Measurements from ENCODE around the gene HEG1.
A peak's percentile ranks its signal among the peaks of the same experiment; 100 is the strongest.

Gene HEG1

GRCh38 chr3:124999317-124999716 lies 56.5 kb downstream of the HEG1 start:
- Histone ChIP-seq H3K9me3 (ENCODE audit: control insufficient read depth, low read length) (no peaks in the 10 kb centered on the region), H3K27me3 (replicated peaks; ENCODE audit: control insufficient read depth, insufficient read depth, low read length) (no peaks in the 10 kb centered on the region), H3K36me3 (ENCODE audit: control insufficient read depth, insufficient read depth, low read length, severe bottlenecking) (peaks cover 84% of the 10 kb centered on the region), H3K4me3 (ENCODE audit: low read length) (no peak overlapping the region), H3K4me1 (ENCODE audit: control insufficient read depth, insufficient read depth, low read length) (peaks cover 26% of the 10 kb centered on the region), H3K9ac (ENCODE audit: low read length) (no peak overlapping the region)
- DNase-seq (ENCODE audit: low read depth) = no peak

GRCh38 chr3:124998247-124998630 lies 57.6 kb downstream of the HEG1 start:
- peaks cover 24% of the 10 kb centered on the region for H3K4me1 ChIP-seq (ENCODE audit: control insufficient read depth, insufficient read depth, low read length)
- H3K36me3 ChIP-seq (ENCODE audit: control insufficient read depth, insufficient read depth, low read length, severe bottlenecking) = peaks cover 82% of the 10 kb centered on the region
- no peak for DNase-seq (ENCODE audit: low read depth)

GRCh38 chr3:124997303-124998246 lies 58.2 kb downstream of the HEG1 start:
- no peak overlapping the region for H3K9ac ChIP-seq (ENCODE audit: low read length)
- H3K4me3 ChIP-seq (ENCODE audit: low read length) = no peak overlapping the region
- H3K9me3 ChIP-seq (ENCODE audit: control insufficient read depth, low read length) = no peaks in the 10 kb centered on the region
- H3K4me1 ChIP-seq (ENCODE audit: control insufficient read depth, insufficient read depth, low read length) = peaks cover 26% of the 10 kb centered on the region
- peaks cover 79% of the 10 kb centered on the region for H3K36me3 ChIP-seq (ENCODE audit: control insufficient read depth, insufficient read depth, low read length, severe bottlenecking)
- H3K27me3 ChIP-seq (replicated peaks; ENCODE audit: control insufficient read depth, insufficient read depth, low read length) = no peaks in the 10 kb centered on the region
- DNase-seq (ENCODE audit: low read depth) = no peak

More at GRCh38 chr3:124998247-124998630, 57.6 kb downstream of the HEG1 start:
- Histone ChIP-seq H3K9me3 (ENCODE audit: control insufficient read depth, low read length) (no peaks in the 10 kb centered on the region), H3K27me3 (replicated peaks; ENCODE audit: control insufficient read depth, insufficient read depth, low read length) (no peaks in the 10 kb centered on the region), H3K4me3 (ENCODE audit: low read length) (no peak overlapping the region), H3K9ac (ENCODE audit: low read length) (no peak overlapping the region)

- peak overlapping the region; percentile 44 for H3K9ac ChIP-seq (ENCODE audit: low read length)
- peaks cover 73% of the 10 kb centered on the region for H3K36me3 ChIP-seq (ENCODE audit: control insufficient read depth, insufficient read depth, low read length, severe bottlenecking)
- DNase-seq (ENCODE audit: low read depth) = peak; percentile 60
- no peak overlapping the region for H3K4me3 ChIP-seq (ENCODE audit: low read length)
- H3K9me3 ChIP-seq (ENCODE audit: control insufficient read depth, low read length) = no peaks in the 10 kb centered on the region
- no peaks in the 10 kb centered on the region for H3K27me3 ChIP-seq (replicated peaks; ENCODE audit: control insufficient read depth, insufficient read depth, low read length)
- H3K4me1 ChIP-seq (ENCODE audit: control insufficient read depth, insufficient read depth, low read length) = peaks cover 26% of the 10 kb centered on the region
Observed at GRCh38 chr3:124995460-124995994, 60.3 kb downstream of the HEG1 start.

GRCh38 chr3:124993466-124993865 lies 62.3 kb downstream of the HEG1 start:
- DNase-seq (ENCODE audit: low read depth) = no peak
- Histone ChIP-seq H3K9me3 (ENCODE audit: control insufficient read depth, low read length) (no peaks in the 10 kb centered on the region), H3K27me3 (replicated peaks; ENCODE audit: control insufficient read depth, insufficient read depth, low read length) (no peaks in the 10 kb centered on the region), H3K4me1 (ENCODE audit: control insufficient read depth, insufficient read depth, low read length) (peaks cover 26% of the 10 kb centered on the region), H3K9ac (ENCODE audit: low read length) (peak overlapping the region; percentile 43), H3K4me3 (ENCODE audit: low read length) (peak overlapping the region; percentile 21), H3K36me3 (ENCODE audit: control insufficient read depth, insufficient read depth, low read length, severe bottlenecking) (peaks cover 72% of the 10 kb centered on the region)

GRCh38 chr3:124992041-124992440 lies 63.8 kb downstream of the HEG1 start:
- Histone ChIP-seq H3K36me3 (ENCODE audit: control insufficient read depth, insufficient read depth, low read length, severe bottlenecking) (peaks cover 66% of the 10 kb centered on the region), H3K4me1 (ENCODE audit: control insufficient read depth, insufficient read depth, low read length) (peaks cover 26% of the 10 kb centered on the region), H3K4me3 (ENCODE audit: low read length) (no peak overlapping the region), H3K9me3 (ENCODE audit: control insufficient read depth, low read length) (no peaks in the 10 kb centered on the region), H3K27me3 (replicated peaks; ENCODE audit: control insufficient read depth, insufficient read depth, low read length) (no peaks in the 10 kb centered on the region), H3K9ac (ENCODE audit: low read length) (no peak overlapping the region)
- DNase-seq (ENCODE audit: low read depth) = no peak

GRCh38 chr3:124986192-124987143 lies 69.3 kb downstream of the HEG1 start:
- Histone ChIP-seq H3K4me3 (ENCODE audit: low read length) (peak overlapping the region; percentile 20), H3K9me3 (ENCODE audit: control insufficient read depth, low read length) (no peaks in the 10 kb centered on the region), H3K4me1 (ENCODE audit: control insufficient read depth, insufficient read depth, low read length) (peaks cover 23% of the 10 kb centered on the region), H3K9ac (ENCODE audit: low read length) (peak overlapping the region; percentile 72), H3K36me3 (ENCODE audit: control insufficient read depth, insufficient read depth, low read length, severe bottlenecking) (peaks cover 56% of the 10 kb centered on the region), H3K27me3 (replicated peaks; ENCODE audit: control insufficient read depth, insufficient read depth, low read length) (no peaks in the 10 kb centered on the region)
- peak; percentile 80 for DNase-seq (ENCODE audit: low read depth)

- H3K27me3 ChIP-seq (replicated peaks; ENCODE audit: control insufficient read depth, insufficient read depth, low read length) = no peaks in the 10 kb centered on the region
- H3K9ac ChIP-seq (ENCODE audit: low read length) = peak overlapping the region; percentile 72
- peak overlapping the region; percentile 50 for H3K4me3 ChIP-seq (ENCODE audit: low read length)
- DNase-seq (ENCODE audit: low read depth) = peak; percentile 87
- no peaks in the 10 kb centered on the region for H3K9me3 ChIP-seq (ENCODE audit: control insufficient read depth, low read length)
- peaks cover 50% of the 10 kb centered on the region for H3K36me3 ChIP-seq (ENCODE audit: control insufficient read depth, insufficient read depth, low read length, severe bottlenecking)
- peaks cover 23% of the 10 kb centered on the region for H3K4me1 ChIP-seq (ENCODE audit: control insufficient read depth, insufficient read depth, low read length)
Observed at GRCh38 chr3:124985349-124985748, 70.4 kb downstream of the HEG1 start.

- peaks cover 23% of the 10 kb centered on the region for H3K4me1 ChIP-seq (ENCODE audit: control insufficient read depth, insufficient read depth, low read length)
- peaks cover 48% of the 10 kb centered on the region for H3K36me3 ChIP-seq (ENCODE audit: control insufficient read depth, insufficient read depth, low read length, severe bottlenecking)
- no peaks in the 10 kb centered on the region for H3K27me3 ChIP-seq (replicated peaks; ENCODE audit: control insufficient read depth, insufficient read depth, low read length)
- no peak for DNase-seq (ENCODE audit: low read depth)
- H3K4me3 ChIP-seq (ENCODE audit: low read length) = peak overlapping the region; percentile 50
- no peaks in the 10 kb centered on the region for H3K9me3 ChIP-seq (ENCODE audit: control insufficient read depth, low read length)
- H3K9ac ChIP-seq (ENCODE audit: low read length) = peak overlapping the region; percentile 64
Observed at GRCh38 chr3:124984754-124985153, 71.0 kb downstream of the HEG1 start.

- no peaks in the 10 kb centered on the region for H3K27me3 ChIP-seq (replicated peaks; ENCODE audit: control insufficient read depth, insufficient read depth, low read length)
- H3K4me1 ChIP-seq (ENCODE audit: control insufficient read depth, insufficient read depth, low read length) = peaks cover 23% of the 10 kb centered on the region
- H3K9me3 ChIP-seq (ENCODE audit: control insufficient read depth, low read length) = no peaks in the 10 kb centered on the region
- peaks cover 35% of the 10 kb centered on the region for H3K36me3 ChIP-seq (ENCODE audit: control insufficient read depth, insufficient read depth, low read length, severe bottlenecking)
- DNase-seq (ENCODE audit: low read depth) = no peak
- no peak overlapping the region for H3K4me3 ChIP-seq (ENCODE audit: low read length)
- no peak overlapping the region for H3K9ac ChIP-seq (ENCODE audit: low read length)
Observed at GRCh38 chr3:124982855-124983254, 72.9 kb downstream of the HEG1 start.

GRCh38 chr3:124981472-124981871 lies 74.3 kb downstream of the HEG1 start:
- H3K4me3 ChIP-seq (ENCODE audit: low read length) = no peak overlapping the region
- no peak for DNase-seq (ENCODE audit: low read depth)
- no peaks in the 10 kb centered on the region for H3K9me3 ChIP-seq (ENCODE audit: control insufficient read depth, low read length)
- H3K4me1 ChIP-seq (ENCODE audit: control insufficient read depth, insufficient read depth, low read length) = peaks cover 21% of the 10 kb centered on the region
- no peak overlapping the region for H3K9ac ChIP-seq (ENCODE audit: low read length)
- no peaks in the 10 kb centered on the region for H3K27me3 ChIP-seq (replicated peaks; ENCODE audit: control insufficient read depth, insufficient read depth, low read length)
- H3K36me3 ChIP-seq (ENCODE audit: control insufficient read depth, insufficient read depth, low read length, severe bottlenecking) = peaks cover 40% of the 10 kb centered on the region

Data from adipocyte (in vitro differentiated cells).